ENCODE data around the gene CFAP45.

The CFAP45 gene

GRCh38 chr1:159900086-159900680, at the start of gene CFAP45:
Gene CFAP45 (minus strand): TSS chr1:159900165. CDS start chr1:159900098, 67 bp downstream.
- TF ChIP-seq Cebpa-rat (IDR thresholded peaks at IDR 0.05) = no peak
- H3K36me3 ChIP-seq = no peaks in the 10 kb centered on the region
- peaks cover 6% of the 10 kb centered on the region; the same call in 1 of the 2 replicates for H3K4me1 ChIP-seq
- no peaks in the 10 kb centered on the region for H3K27me3 ChIP-seq
- no peak within 1 kb of the TSS for H3K9ac ChIP-seq
- peaks cover 21% of the 10 kb centered on the region for H3K9me3 ChIP-seq
- H3K4me3 ChIP-seq = no peak within 1 kb of the TSS
- H4K20me1 ChIP-seq = no peaks in the 10 kb centered on the region
- H3K27ac ChIP-seq = no peak within 1 kb of the TSS
- no peak within 1 kb of the TSS for H3K4me2 ChIP-seq

- Histone ChIP-seq H3K9ac (no peak overlapping the region), H3K4me1 (peaks cover 29% of the 10 kb centered on the region), H3K9me3 (no peaks in the 10 kb centered on the region), H3K27ac (no peak overlapping the region), H3K4me2 (no peak overlapping the region), H3K27me3 (no peaks in the 10 kb centered on the region), H3K4me3 (no peak overlapping the region), H4K20me1 (no peaks in the 10 kb centered on the region), H3K36me3 (no peaks in the 10 kb centered on the region)
- TF ChIP-seq Cebpa-rat (IDR thresholded peaks at IDR 0.05) = no peak
These were observed 49.2 kb upstream of the CFAP45 start for GRCh38 chr1:159949123-159949522.

GRCh38 chr1:159947942-159948341, 48.0 kb upstream of the CFAP45 start:
- Histone ChIP-seq H4K20me1 (no peaks in the 10 kb centered on the region), H3K9me3 (no peaks in the 10 kb centered on the region), H3K4me3 (no peak overlapping the region), H3K4me2 (no peak overlapping the region), H3K36me3 (no peaks in the 10 kb centered on the region), H3K27ac (no peak overlapping the region), H3K27me3 (no peaks in the 10 kb centered on the region), H3K9ac (no peak overlapping the region), H3K4me1 (peaks cover 41% of the 10 kb centered on the region)
- TF ChIP-seq Cebpa-rat (IDR thresholded peaks at IDR 0.05) = no peak

- Histone ChIP-seq H3K36me3 (no peaks in the 10 kb centered on the region), H4K20me1 (no peaks in the 10 kb centered on the region), H3K4me1 (peaks cover 46% of the 10 kb centered on the region), H3K27ac (no peak overlapping the region), H3K27me3 (no peaks in the 10 kb centered on the region), H3K9ac (peak overlapping the region; percentile 60; the same call in 1 of the 2 replicates), H3K4me2 (peak overlapping the region; percentile 91), H3K4me3 (peak overlapping the region; percentile 68), H3K9me3 (no peaks in the 10 kb centered on the region)
- no peak for TF ChIP-seq Cebpa-rat (IDR thresholded peaks at IDR 0.05)
These were observed 46.5 kb upstream of the CFAP45 start for GRCh38 chr1:159946242-159947187.

GRCh38 chr1:159945483-159946241, 45.7 kb upstream of the CFAP45 start, which contains the start of gene IGSF9:
Gene IGSF9 (minus strand): TSS chr1:159945613. CDS start chr1:159943454, 2,159 bp downstream.
- Histone ChIP-seq H3K27ac (peak within 1 kb of the TSS; percentile 72; the same call in 1 of the 2 replicates), H3K27me3 (no peaks in the 10 kb centered on the region), H3K9ac (peak within 1 kb of the TSS; percentile 60; the same call in 1 of the 2 replicates), H4K20me1 (no peaks in the 10 kb centered on the region), H3K4me3 (peak within 1 kb of the TSS; percentile 68), H3K36me3 (no peaks in the 10 kb centered on the region), H3K4me1 (peaks cover 55% of the 10 kb centered on the region), H3K4me2 (peak within 1 kb of the TSS; percentile 91), H3K9me3 (no peaks in the 10 kb centered on the region)
- TF ChIP-seq Cebpa-rat (IDR thresholded peaks at IDR 0.05) = no peak

- Histone ChIP-seq H4K20me1 (no peaks in the 10 kb centered on the region), H3K36me3 (no peaks in the 10 kb centered on the region), H3K4me2 (peak overlapping the region; percentile 91), H3K9ac (peak overlapping the region; percentile 60; the same call in 1 of the 2 replicates), H3K4me1 (peaks cover 63% of the 10 kb centered on the region), H3K27ac (no peak overlapping the region), H3K9me3 (no peaks in the 10 kb centered on the region), H3K4me3 (peak overlapping the region; percentile 68), H3K27me3 (no peaks in the 10 kb centered on the region)
- TF ChIP-seq Cebpa-rat (IDR thresholded peaks at IDR 0.05) = no peak
These were observed 44.9 kb upstream of the CFAP45 start for GRCh38 chr1:159944623-159945455.

- Histone ChIP-seq H3K27me3 (no peaks in the 10 kb centered on the region), H3K9me3 (no peaks in the 10 kb centered on the region), H3K9ac (peak overlapping the region; percentile 60; the same call in 1 of the 2 replicates), H3K4me1 (peaks cover 65% of the 10 kb centered on the region), H4K20me1 (no peaks in the 10 kb centered on the region), H3K4me3 (peak overlapping the region; percentile 68; the same call in 1 of the 2 replicates), H3K36me3 (no peaks in the 10 kb centered on the region), H3K4me2 (peak overlapping the region; percentile 91), H3K27ac (no peak overlapping the region)
- no peak for TF ChIP-seq Cebpa-rat (IDR thresholded peaks at IDR 0.05)
These were observed 44.1 kb upstream of the CFAP45 start for GRCh38 chr1:159943908-159944622.

GRCh38 chr1:159943278-159943640, 43.3 kb upstream of the CFAP45 start:
- Histone ChIP-seq H3K27me3 (no peaks in the 10 kb centered on the region), H3K9ac (no peak overlapping the region), H3K27ac (no peak overlapping the region), H3K4me2 (peak overlapping the region; percentile 91), H3K9me3 (no peaks in the 10 kb centered on the region), H4K20me1 (no peaks in the 10 kb centered on the region), H3K4me3 (no peak overlapping the region), H3K36me3 (no peaks in the 10 kb centered on the region), H3K4me1 (peaks cover 73% of the 10 kb centered on the region)
- TF ChIP-seq Cebpa-rat (IDR thresholded peaks at IDR 0.05) = no peak

Measured in BLaER1 (cell line).